Activated CD4-positive, alpha-beta T cell treated with anti-CD3 and anti-CD28 coated beads, Interleukin-2, amount 10 ng/mL, durations not matched to agents 24 days and 14 days (primary cell): Measurements from ENCODE around the gene MFSD6. TPM values are rescaled to one million over a fixed set of nuclear protein-coding genes. Genes with fewer than 3 reads are reported as not detected.

Experiments
- total RNA-seq: library from RNA; stranded (reverse); gene quantifications from 2 replicates; pipeline ENCODE4 v1.2.3, GENCODE V29; 2022

Gene MFSD6
- total RNA-seq, 1 donor from 2014 or later: 44.6 TPM

Other genes with a start within 250 kb of the MFSD6 start
- 26.7 and 29.1 TPM in 2 replicates for gene HIBCH, start 88.5 kb upstream of the MFSD6 start, total RNA-seq
- gene INPP1, start 64.8 kb upstream of the MFSD6 start, total RNA-seq: 9.2 and 10.3 TPM in 2 replicates
- gene NEMP2, start 126.4 kb downstream of the MFSD6 start, total RNA-seq: 16.4 and 19.0 TPM in 2 replicates
- gene NAB1, start 240.7 kb downstream of the MFSD6 start, total RNA-seq: 34.1 and 37.4 TPM in 2 replicates